A673 (cell line): Measurements from ENCODE around the gene ARFRP1. TPM values are rescaled to one million over a fixed set of nuclear protein-coding genes. Genes with fewer than 3 reads are reported as not detected.

Experiments used
- BruUV-seq: library from RNA; stranded (reverse); fragments of 400-500 nt; replicated peaks from 2 replicates; lab custom pipeline; 2021; lab: Mats Ljungman, UMichigan
- CTCF ChIA-PET: fragments of 300-600 bp; sonication (Branson Sonifier 250); formaldehyde crosslinking; loops from one replicate; lab custom pipeline; 2022; ENCODE audit warnings: antibody characterized with exemption; lab: Charles Lee
- POLR2A ChIA-PET: fragments of 300-600 bp; sonication (Branson Sonifier 250); formaldehyde crosslinking; loops from one replicate; lab custom pipeline; 2022; ENCODE audit warnings: antibody characterized with exemption; ENCODE audit not compliant: low non-redundant PET; lab: Charles Lee
- DNase-seq: peaks from one replicate; pipeline ENCODE4 v3.0.0-alpha.2; 2015; ENCODE audit warnings: low spot score
- H3K27ac ChIP-seq: fragments of 200-600 bp; sonication (generic); 2 replicates; pipeline ENCODE4 v1.5.1; 2016; ENCODE audit warnings: mixed run types, low read depth, mild to moderate bottlenecking, mixed read lengths, antibody characterized with exemption, low read length; ENCODE audit not compliant: poor library complexity, severe bottlenecking
- H3K27me3 ChIP-seq: fragments of 200-600 bp; sonication (generic); replicated peaks from 2 replicates; pipeline ENCODE4 v1.6.1; 2017; ENCODE audit warnings: mixed run types, low read depth, mild to moderate bottlenecking, mixed read lengths, antibody characterized with exemption, low read length; ENCODE audit not compliant: insufficient read depth, poor library complexity
- H3K36me3 ChIP-seq: fragments of 200-600 bp; sonication (generic); 2 replicates; pipeline ENCODE4 v1.6.1; 2016; ENCODE audit warnings: mixed run types, mild to moderate bottlenecking, mixed read lengths, antibody characterized with exemption, low read length; ENCODE audit not compliant: insufficient read depth, poor library complexity, severe bottlenecking
- H3K4me1 ChIP-seq: fragments of 200-600 bp; sonication (generic); 2 replicates; pipeline ENCODE4 v1.6.1; 2017; ENCODE audit warnings: mixed run types, mild to moderate bottlenecking, mixed read lengths, antibody characterized with exemption, low read length; ENCODE audit not compliant: insufficient read depth, poor library complexity, severe bottlenecking
- H3K4me3 ChIP-seq: fragments of 200-600 bp; sonication (generic); 2 replicates; pipeline ENCODE4 v1.5.1; 2016; ENCODE audit warnings: low read depth, mixed run types, mild to moderate bottlenecking, mixed read lengths, low read length; ENCODE audit not compliant: poor library complexity, severe bottlenecking
- H3K9me3 ChIP-seq: fragments of 200-600 bp; sonication (generic); 2 replicates; pipeline ENCODE4 v1.6.1; 2016; ENCODE audit warnings: mixed run types, low read depth, mild to moderate bottlenecking, mixed read lengths, antibody characterized with exemption, low read length; ENCODE audit not compliant: poor library complexity, severe bottlenecking
- EZH2 ChIP-seq: fragments of 200-600 bp; sonication (generic); IDR thresholded peaks from 2 replicates; pipeline ENCODE4 v1.6.1; 2017; ENCODE audit warnings: borderline replicate concordance, low read depth, mild to moderate bottlenecking, mixed read lengths, antibody characterized with exemption, low read length; ENCODE audit not compliant: poor library complexity, severe bottlenecking
- intact Hi-C: fragments of 100-400 bp; cut with micrococcal nuclease; formaldehyde crosslinking; loops from one replicate; pipeline ENCODE4 v1.10.0; 2022; ENCODE audit not compliant: unreplicated experiment
- total RNA-seq: library from RNA; stranded (reverse); gene quantifications from 2 replicates; pipeline ENCODE4 v1.2.3, GENCODE V29; 2021
- TF ChIP-seq, protein P1 (sequence below): fragments of 300-800, 200-600 bp; sonication (generic); conservative IDR thresholded peaks from 2 replicates; pipeline ENCODE4 v1.5.1; 2017; ENCODE audit warnings: low read depth, mild to moderate bottlenecking, antibody characterized with exemption, low read length, moderate library complexity, mixed read lengths

Gene ARFRP1
- total RNA-seq, 1 experiment from 2014 or later: 41.1 TPM

DNA sequence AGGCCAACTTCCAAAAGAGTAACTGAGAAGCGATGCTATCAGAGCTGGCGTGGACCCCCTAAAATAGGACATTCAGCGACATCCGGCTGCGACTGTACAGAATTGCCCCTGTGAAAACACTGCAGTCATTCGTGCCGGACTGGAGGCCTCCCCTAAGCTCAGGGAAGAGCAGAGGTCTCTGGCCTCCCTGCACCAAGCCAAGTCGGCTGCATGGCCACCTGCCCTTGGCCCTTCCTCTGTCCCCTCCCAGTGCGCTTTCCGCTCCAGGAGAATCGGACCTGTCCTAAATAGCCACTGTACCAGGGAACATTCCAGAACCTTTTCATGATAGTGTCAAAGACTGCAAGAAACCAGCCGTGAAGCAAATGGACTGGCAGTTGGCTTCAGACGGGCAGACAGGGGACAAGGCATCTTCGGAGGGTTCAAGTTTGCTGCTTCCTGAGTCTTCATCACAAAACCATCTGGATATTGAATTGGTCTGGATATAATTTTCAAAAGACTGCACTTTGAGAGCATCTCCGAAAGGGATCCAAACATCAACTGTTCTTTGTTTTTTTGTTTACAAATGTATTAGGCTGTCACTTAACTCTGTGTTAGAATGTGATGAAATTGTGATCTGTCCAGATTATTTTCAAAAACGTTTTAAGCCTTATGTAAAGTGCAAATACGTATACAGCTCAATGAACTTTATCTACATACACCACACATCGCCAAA is 48.3 kb upstream of the ARFRP1 start:
- Histone ChIP-seq H3K27ac (no peak overlapping the region), H3K4me3 (no peak overlapping the region), H3K36me3 (no peaks in the 10 kb centered on the region), H3K4me1 (no peaks in the 10 kb centered on the region), H3K9me3 (no peaks in the 10 kb centered on the region), H3K27me3 (no peaks in the 10 kb centered on the region)
- no TSS peak for BruUV-seq
- intact Hi-C loops: no loop called here
- no peak for DNase-seq
- ChIA-PET CTCF (no interaction called here), POLR2A (no interaction called here)
- TF ChIP-seq, protein P1, sequence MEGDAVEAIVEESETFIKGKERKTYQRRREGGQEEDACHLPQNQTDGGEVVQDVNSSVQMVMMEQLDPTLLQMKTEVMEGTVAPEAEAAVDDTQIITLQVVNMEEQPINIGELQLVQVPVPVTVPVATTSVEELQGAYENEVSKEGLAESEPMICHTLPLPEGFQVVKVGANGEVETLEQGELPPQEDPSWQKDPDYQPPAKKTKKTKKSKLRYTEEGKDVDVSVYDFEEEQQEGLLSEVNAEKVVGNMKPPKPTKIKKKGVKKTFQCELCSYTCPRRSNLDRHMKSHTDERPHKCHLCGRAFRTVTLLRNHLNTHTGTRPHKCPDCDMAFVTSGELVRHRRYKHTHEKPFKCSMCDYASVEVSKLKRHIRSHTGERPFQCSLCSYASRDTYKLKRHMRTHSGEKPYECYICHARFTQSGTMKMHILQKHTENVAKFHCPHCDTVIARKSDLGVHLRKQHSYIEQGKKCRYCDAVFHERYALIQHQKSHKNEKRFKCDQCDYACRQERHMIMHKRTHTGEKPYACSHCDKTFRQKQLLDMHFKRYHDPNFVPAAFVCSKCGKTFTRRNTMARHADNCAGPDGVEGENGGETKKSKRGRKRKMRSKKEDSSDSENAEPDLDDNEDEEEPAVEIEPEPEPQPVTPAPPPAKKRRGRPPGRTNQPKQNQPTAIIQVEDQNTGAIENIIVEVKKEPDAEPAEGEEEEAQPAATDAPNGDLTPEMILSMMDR: no peak
- TF ChIP-seq EZH2: no peak

DNA sequence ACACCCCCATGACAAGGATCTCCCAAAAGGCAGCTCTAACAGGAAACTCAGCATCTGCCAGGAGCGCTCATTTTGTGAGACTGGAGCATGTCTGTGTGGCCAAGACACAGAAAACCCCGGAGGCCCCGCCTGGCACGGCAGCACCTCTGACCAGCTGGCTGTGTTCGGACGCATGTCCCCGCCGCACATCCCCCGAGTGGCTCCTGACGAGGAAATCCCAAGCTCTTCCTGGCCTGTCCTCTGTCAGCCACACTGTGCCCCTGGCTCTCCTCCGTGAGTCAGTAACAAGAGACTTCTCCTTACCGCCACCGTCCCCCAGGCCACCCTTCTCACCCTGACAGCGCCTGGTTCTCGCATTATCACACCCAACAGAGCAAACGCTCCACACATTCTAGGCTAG is 46.2 kb upstream of the ARFRP1 start:
- no peaks in the 10 kb centered on the region for H3K4me1 ChIP-seq
- ChIA-PET POLR2A (no interaction called here), CTCF (no interaction called here)
- H3K27me3 ChIP-seq: no peaks in the 10 kb centered on the region
- H3K27ac ChIP-seq: no peak overlapping the region
- no peak overlapping the region for H3K4me3 ChIP-seq
- intact Hi-C loops: no loop called here
- no peaks in the 10 kb centered on the region for H3K36me3 ChIP-seq
- TF ChIP-seq, protein P1: no peak
- no peak for TF ChIP-seq EZH2
- no TSS peak for BruUV-seq
- no peak for DNase-seq
- H3K9me3 ChIP-seq: no peaks in the 10 kb centered on the region

DNA sequence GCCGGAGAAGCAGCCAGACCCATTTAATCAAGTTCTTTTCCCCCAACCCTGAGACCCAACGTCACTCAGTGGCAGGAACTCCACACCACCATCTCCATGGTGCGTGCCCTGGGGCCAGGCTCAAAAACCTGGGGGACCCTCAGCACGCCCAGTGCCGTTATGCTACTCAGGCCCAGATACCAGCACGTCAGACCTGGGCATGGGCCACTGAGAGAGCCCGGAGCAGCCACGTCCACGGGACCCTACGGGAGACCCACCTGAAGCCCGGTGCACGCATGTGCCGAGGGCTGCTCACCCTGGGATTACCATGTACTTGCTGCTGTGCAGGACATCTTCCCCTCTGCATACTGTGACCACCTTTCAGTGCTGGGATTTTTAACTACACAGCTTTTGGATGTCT is 45.6 kb upstream of the ARFRP1 start:
- ChIA-PET POLR2A (no interaction called here), CTCF (no interaction called here)
- intact Hi-C loops: no loop called here
- Histone ChIP-seq H3K4me1 (no peaks in the 10 kb centered on the region), H3K27me3 (no peaks in the 10 kb centered on the region), H3K4me3 (no peak overlapping the region), H3K27ac (no peak overlapping the region), H3K9me3 (no peaks in the 10 kb centered on the region), H3K36me3 (no peaks in the 10 kb centered on the region)
- no TSS peak for BruUV-seq
- no peak for DNase-seq
- TF ChIP-seq, protein P1: no peak
- TF ChIP-seq EZH2: no peak
